ENCODE measurements around the gene SIVA1.

The SIVA1 gene

GRCh38 chr14:104742586-104743455 is 10.1 kb upstream of the SIVA1 start:
- DNase-seq (ENCODE audit: low read depth), result no peak
- H3K4me3 ChIP-seq (ENCODE audit: low read length), result no peak overlapping the region
- no peak for TF ChIP-seq CTCF (conservative IDR thresholded peaks at IDR 0.05; ENCODE audit: low read depth, low read length)

- DNase-seq (ENCODE audit: low read depth), result no peak
- TF ChIP-seq CTCF (conservative IDR thresholded peaks at IDR 0.05; ENCODE audit: low read depth, low read length), result no peak
- no peak overlapping the region for H3K4me3 ChIP-seq (ENCODE audit: low read length)
Observed at GRCh38 chr14:104743461-104744380, 9.2 kb upstream of the SIVA1 start.

GRCh38 chr14:104744484-104744883 is 8.5 kb upstream of the SIVA1 start:
- DNase-seq (ENCODE audit: low read depth), result no peak
- TF ChIP-seq CTCF (conservative IDR thresholded peaks at IDR 0.05; ENCODE audit: low read depth, low read length), result no peak

GRCh38 chr14:104745431-104745830 is 7.5 kb upstream of the SIVA1 start:
- no peak for DNase-seq (ENCODE audit: low read depth)
- TF ChIP-seq CTCF (conservative IDR thresholded peaks at IDR 0.05; ENCODE audit: low read depth, low read length), result no peak
- H3K4me3 ChIP-seq (ENCODE audit: low read length), result no peak overlapping the region

More at GRCh38 chr14:104744484-104744883, 8.5 kb upstream of the SIVA1 start:
- no peak overlapping the region for H3K4me3 ChIP-seq (ENCODE audit: low read length)

- no peak for TF ChIP-seq CTCF (conservative IDR thresholded peaks at IDR 0.05; ENCODE audit: low read depth, low read length)
- no peak for DNase-seq (ENCODE audit: low read depth)
- no peak overlapping the region for H3K4me3 ChIP-seq (ENCODE audit: low read length)
Observed at GRCh38 chr14:104746071-104746545, 6.8 kb upstream of the SIVA1 start.

GRCh38 chr14:104746934-104747481 is 5.9 kb upstream of the SIVA1 start:
- no peak overlapping the region for H3K4me3 ChIP-seq (ENCODE audit: low read length)
- DNase-seq (ENCODE audit: low read depth), result no peak
- no peak for TF ChIP-seq CTCF (conservative IDR thresholded peaks at IDR 0.05; ENCODE audit: low read depth, low read length)

Data from retinal pigment epithelial cell (primary cell).